ENCODE data around the gene AVL9. TPM values are rescaled to one million over a fixed set of nuclear protein-coding genes. Genes with fewer than 3 reads are reported as not detected.
A peak's percentile ranks its signal among the peaks of the same experiment; 100 is the strongest.

The AVL9 gene
- total RNA-seq, 1 donor from 2014 or later: 78.3 TPM

GRCh38 chr7:32573110-32573687 lies 77.9 kb downstream of the AVL9 start:
- intact Hi-C loops (cut with DNase I): no loop called here
- peaks cover 42 to 58% of the 10 kb centered on the region in 2 donors for H3K36me3 ChIP-seq
- no peaks in the 10 kb centered on the region for H3K9me3 ChIP-seq

GRCh38 chr7:32574626-32575025 lies 79.3 kb downstream of the AVL9 start:
- H3K4me1 ChIP-seq: no peaks in the 10 kb centered on the region
- H3K4me3 ChIP-seq: no peak overlapping the region
- no peak for DNase-seq (ENCODE audit: low spot score in 2 of 2)
- no peak overlapping the region for H3K27ac ChIP-seq
- intact Hi-C loops (cut with DNase I): no loop called here
- H3K27me3 ChIP-seq: no peaks in the 10 kb centered on the region
- no peaks in the 10 kb centered on the region for H3K9me3 ChIP-seq
- TF ChIP-seq CTCF (IDR thresholded peaks at IDR 0.05): no peak
- H3K36me3 ChIP-seq: peaks cover 41 to 65% of the 10 kb centered on the region in 2 donors

More at GRCh38 chr7:32573110-32573687, 77.9 kb downstream of the AVL9 start:
- no peak for TF ChIP-seq CTCF (IDR thresholded peaks at IDR 0.05)
- H3K4me1 ChIP-seq: no peaks in the 10 kb centered on the region
- H3K4me3 ChIP-seq: no peak overlapping the region
- DNase-seq (ENCODE audit: low spot score in 2 of 2): peak in 1 of 2 donors; percentile 55
- no peaks in the 10 kb centered on the region for H3K27me3 ChIP-seq
- no peak overlapping the region for H3K27ac ChIP-seq

GRCh38 chr7:32577421-32577820 lies 82.1 kb downstream of the AVL9 start:
- Histone ChIP-seq H3K4me1 (no peaks in the 10 kb centered on the region), H3K36me3 (peaks cover 55 to 82% of the 10 kb centered on the region in 2 donors), H3K9me3 (no peaks in the 10 kb centered on the region), H3K27ac (no peak overlapping the region), H3K27me3 (no peaks in the 10 kb centered on the region), H3K4me3 (no peak overlapping the region)
- peak in 1 of 2 donors; percentile 22 for DNase-seq (ENCODE audit: low spot score in 2 of 2)
- intact Hi-C loops (cut with DNase I): no loop called here
- no peak for TF ChIP-seq CTCF (IDR thresholded peaks at IDR 0.05)

- intact Hi-C loops (cut with DNase I): no loop called here
- Histone ChIP-seq H3K27me3 (no peaks in the 10 kb centered on the region), H3K4me1 (no peaks in the 10 kb centered on the region), H3K4me3 (no peak overlapping the region), H3K27ac (no peak overlapping the region), H3K36me3 (peaks cover 70 to 86% of the 10 kb centered on the region in 2 donors), H3K9me3 (no peaks in the 10 kb centered on the region)
- DNase-seq (ENCODE audit: low spot score in 2 of 2): no peak
- no peak for TF ChIP-seq CTCF (IDR thresholded peaks at IDR 0.05)
These were observed 84.5 kb downstream of the AVL9 start for GRCh38 chr7:32579776-32580175.

- no peak for TF ChIP-seq CTCF (IDR thresholded peaks at IDR 0.05)
- H3K4me1 ChIP-seq: no peaks in the 10 kb centered on the region
- H3K9me3 ChIP-seq: no peaks in the 10 kb centered on the region
- intact Hi-C loops (cut with DNase I): no loop called here
- no peaks in the 10 kb centered on the region for H3K27me3 ChIP-seq
- DNase-seq (ENCODE audit: low spot score in 2 of 2): no peak
- H3K36me3 ChIP-seq: peaks cover 64 to 89% of the 10 kb centered on the region in 2 donors
- no peak overlapping the region for H3K4me3 ChIP-seq
- H3K27ac ChIP-seq: no peak overlapping the region
These were observed 85.4 kb downstream of the AVL9 start for GRCh38 chr7:32580646-32581045.

- H3K36me3 ChIP-seq: peaks cover 51 to 81% of the 10 kb centered on the region in 2 donors
- intact Hi-C loops (cut with DNase I): no loop called here
- TF ChIP-seq CTCF (IDR thresholded peaks at IDR 0.05): no peak
These were observed 86.7 kb downstream of the AVL9 start for GRCh38 chr7:32582036-32582435.

More at GRCh38 chr7:32582036-32582435, 86.7 kb downstream of the AVL9 start:
- H3K27ac ChIP-seq: no peak overlapping the region
- no peak overlapping the region for H3K4me3 ChIP-seq
- DNase-seq (ENCODE audit: low spot score in 2 of 2): no peak
- H3K9me3 ChIP-seq: no peaks in the 10 kb centered on the region
- peaks cover 0 to under 1% of the 10 kb centered on the region in 2 donors for H3K4me1 ChIP-seq
- H3K27me3 ChIP-seq: no peaks in the 10 kb centered on the region
